GM18951 (cell line): Measurements from ENCODE around the gene CDK14.

Experiments used
- POLR2A ChIP-seq: IDR thresholded peaks from 4 replicates; pipeline ENCODE4 v1.6.1; 2011; ENCODE audit warnings: mild to moderate bottlenecking; ENCODE audit not compliant: insufficient read length, insufficient read depth; ENCODE audit errors: extremely low read depth
- in situ Hi-C: fragments of 300-500 bp; cut with MboI; formaldehyde crosslinking; loops from one replicate; pipeline ENCODE4 v1.12.0; 2022; ENCODE audit warnings: low sequenced_read_pairs, mixed read lengths, inconsistent platforms; ENCODE audit not compliant: unreplicated experiment

The CDK14 gene

GRCh38 chr7:91235211-91235832, 639.2 kb downstream of the CDK14 start:
- in situ Hi-C loops, result no loop called here
- no peak for TF ChIP-seq POLR2A

DNA sequence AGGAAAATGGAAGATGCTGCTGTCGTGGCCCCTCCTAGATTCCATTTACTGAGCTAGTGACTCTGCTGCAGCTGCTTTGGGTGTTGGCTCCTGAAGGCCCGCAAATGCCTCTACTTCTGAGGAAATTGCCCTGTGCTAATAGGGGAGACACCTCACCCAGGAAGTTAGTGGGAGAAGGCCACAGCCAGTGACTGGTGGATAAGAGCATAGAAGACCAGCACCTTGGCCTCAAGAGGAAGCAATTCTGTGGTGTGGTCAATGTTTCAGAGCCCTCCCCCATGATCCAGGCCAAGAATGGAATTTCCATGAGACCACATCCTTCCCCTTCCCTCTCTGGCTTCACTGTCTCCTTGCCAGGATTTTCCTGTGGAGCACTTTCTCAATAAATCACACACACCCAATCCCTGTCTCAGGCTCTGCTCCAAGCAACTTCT, 643.1 kb downstream of the CDK14 start:
- TF ChIP-seq POLR2A, result no peak
- in situ Hi-C loops, result no loop called here

- no peak for TF ChIP-seq POLR2A
- in situ Hi-C loops, result no loop called here
These were observed 643.7 kb downstream of the CDK14 start for GRCh38 chr7:91239772-91240171.

GRCh38 chr7:91240376-91240941, 644.3 kb downstream of the CDK14 start:
- in situ Hi-C loops, result no loop called here
- no peak for TF ChIP-seq POLR2A

DNA sequence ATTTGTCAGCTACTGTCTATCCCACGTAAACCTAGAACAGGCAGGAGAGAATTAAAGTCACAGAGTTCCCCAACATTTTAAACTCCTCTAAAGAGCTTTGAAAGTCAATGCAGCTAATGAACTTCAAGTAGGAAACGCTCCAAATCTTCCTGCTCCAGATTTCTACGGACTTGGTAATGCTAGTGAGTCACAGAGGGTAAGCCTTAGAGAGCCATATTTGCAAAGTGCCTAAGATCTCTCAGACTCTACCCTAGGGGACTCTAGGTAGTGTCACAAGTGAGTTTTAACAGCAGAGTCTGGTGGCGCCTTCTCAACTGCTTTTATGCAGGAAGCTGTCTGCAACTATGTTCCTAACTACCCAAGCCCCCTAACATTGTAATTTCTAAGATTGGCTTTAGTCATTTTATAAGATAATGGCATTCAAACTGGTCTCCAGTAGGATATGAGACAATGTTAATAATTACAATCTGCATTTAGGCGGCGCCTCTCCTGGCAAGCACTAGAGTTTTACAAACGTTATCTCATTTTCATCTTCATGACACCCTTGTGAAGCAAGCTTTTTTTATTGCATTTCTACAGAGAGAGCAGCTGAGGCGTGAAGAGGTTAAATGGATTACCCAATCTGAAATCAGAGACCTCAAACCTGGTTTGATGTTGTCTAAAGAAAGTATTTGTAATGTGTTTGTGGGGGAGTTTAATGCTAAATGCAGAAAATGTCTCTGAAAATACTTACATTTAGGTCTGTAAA, 646.1 kb downstream of the CDK14 start:
- in situ Hi-C loops, result no loop called here
- no peak for TF ChIP-seq POLR2A

- TF ChIP-seq POLR2A, result no peak
- in situ Hi-C loops, result no loop called here
These were observed 647.6 kb downstream of the CDK14 start for GRCh38 chr7:91243591-91244301.

GRCh38 chr7:91247500-91247899, 651.4 kb downstream of the CDK14 start:
- in situ Hi-C loops, result no loop called here
- no peak for TF ChIP-seq POLR2A

- in situ Hi-C loops, result no loop called here
- TF ChIP-seq POLR2A, result no peak
These were observed 652.9 kb downstream of the CDK14 start for GRCh38 chr7:91248996-91249395.

- in situ Hi-C loops, result no loop called here
- no peak for TF ChIP-seq POLR2A
These were observed 653.5 kb downstream of the CDK14 start for GRCh38 chr7:91249506-91250233.

DNA sequence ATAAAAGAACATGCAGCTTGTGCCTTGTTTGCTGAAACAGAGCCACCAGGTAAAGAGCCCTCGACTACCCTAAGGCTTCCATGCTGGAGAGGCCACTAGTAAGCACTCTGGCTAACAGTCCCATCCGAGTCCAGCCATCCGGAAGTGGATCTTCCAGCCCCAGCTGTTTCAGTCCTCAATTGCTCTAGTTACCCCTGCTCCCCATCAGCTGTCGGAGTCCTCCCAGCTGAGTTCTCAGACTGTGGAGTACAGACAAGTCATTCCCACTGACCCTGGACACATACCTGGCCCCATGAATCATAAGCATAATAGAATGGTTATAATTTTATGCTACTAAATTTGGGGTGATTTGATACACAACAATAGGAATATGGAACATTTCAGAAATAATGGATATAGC, 654.6 kb downstream of the CDK14 start:
- in situ Hi-C loops, result no loop called here
- no peak for TF ChIP-seq POLR2A

- in situ Hi-C loops, result no loop called here
- no peak for TF ChIP-seq POLR2A
These were observed 655.8 kb downstream of the CDK14 start for GRCh38 chr7:91251877-91252276.
